Erythroblast (primary cell): Measurements from ENCODE around the gene CCDC117.
A peak's percentile ranks its signal among the peaks of the same experiment; 100 is the strongest.

Experiments used
- GATA1 ChIP-seq: IDR thresholded peaks from 2 replicates; pipeline ENCODE4 v1.6.1; 2011; ENCODE audit warnings: low read depth, mild to moderate bottlenecking, control low read depth, low read length, moderate library complexity
- POLR2A ChIP-seq: IDR thresholded peaks from 2 replicates; pipeline ENCODE4 v1.6.1; 2011; ENCODE audit warnings: mild to moderate bottlenecking, low read length

DNA sequence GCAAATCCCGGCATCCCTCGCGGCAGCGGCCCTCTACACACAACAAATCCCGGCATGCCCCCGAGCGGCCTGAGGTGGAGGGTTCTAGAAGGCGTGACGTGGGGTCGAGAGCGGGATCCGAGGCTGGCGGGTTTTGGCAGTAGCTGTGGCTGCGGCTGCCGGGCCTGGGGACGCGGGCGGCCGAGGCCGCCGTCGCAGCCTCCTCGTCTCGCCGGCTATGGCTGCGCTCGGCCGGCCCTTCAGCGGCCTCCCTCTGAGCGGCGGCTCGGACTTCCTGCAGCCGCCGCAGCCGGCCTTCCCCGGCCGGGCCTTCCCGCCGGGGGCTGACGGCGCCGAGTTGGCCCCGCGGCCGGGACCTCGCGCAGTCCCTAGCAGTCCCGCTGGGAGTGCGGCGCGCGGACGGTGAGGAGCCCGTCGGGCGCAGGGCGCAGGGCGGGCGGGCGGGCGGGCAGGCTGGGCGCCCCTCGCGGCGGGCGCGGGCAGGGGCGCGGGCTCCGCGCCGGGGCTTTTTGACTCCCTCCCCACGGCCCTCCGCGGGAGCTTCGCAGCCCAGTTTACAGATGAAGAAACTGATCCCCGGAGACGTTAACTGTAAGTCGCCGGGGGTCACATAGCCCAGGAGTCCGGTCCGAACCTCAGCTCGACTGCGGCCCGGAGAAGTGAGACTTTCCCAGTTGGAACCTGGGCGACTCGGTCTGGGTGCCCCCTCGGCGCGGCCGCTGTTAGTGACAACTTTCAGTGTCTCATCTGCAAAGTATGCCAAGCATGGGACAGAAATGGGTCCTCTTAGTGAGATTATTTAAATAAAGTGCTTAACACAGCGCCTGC lies at the start of gene CCDC117:
- peak; percentile 79 for TF ChIP-seq POLR2A
- no peak for TF ChIP-seq GATA1
